A673 (cell line): Measurements from ENCODE around the gene FHL2. TPM values are rescaled to one million over a fixed set of nuclear protein-coding genes. Genes with fewer than 3 reads are reported as not detected.

Experiments used
- BruUV-seq: library from RNA; stranded (reverse); fragments of 400-500 nt; replicated peaks from 2 replicates; lab custom pipeline; 2021; lab: Mats Ljungman, UMichigan
- CTCF ChIA-PET: fragments of 300-600 bp; sonication (Branson Sonifier 250); formaldehyde crosslinking; loops from one replicate; lab custom pipeline; 2022; ENCODE audit warnings: antibody characterized with exemption; lab: Charles Lee
- POLR2A ChIA-PET: fragments of 300-600 bp; sonication (Branson Sonifier 250); formaldehyde crosslinking; loops from one replicate; lab custom pipeline; 2022; ENCODE audit warnings: antibody characterized with exemption; ENCODE audit not compliant: low non-redundant PET; lab: Charles Lee
- DNase-seq: peaks from one replicate; pipeline ENCODE4 v3.0.0-alpha.2; 2015; ENCODE audit warnings: low spot score
- H3K27ac ChIP-seq: fragments of 200-600 bp; sonication (generic); 2 replicates; pipeline ENCODE4 v1.5.1; 2016; ENCODE audit warnings: mixed run types, low read depth, mild to moderate bottlenecking, mixed read lengths, antibody characterized with exemption, low read length; ENCODE audit not compliant: poor library complexity, severe bottlenecking
- H3K27me3 ChIP-seq: fragments of 200-600 bp; sonication (generic); replicated peaks from 2 replicates; pipeline ENCODE4 v1.6.1; 2017; ENCODE audit warnings: mixed run types, low read depth, mild to moderate bottlenecking, mixed read lengths, antibody characterized with exemption, low read length; ENCODE audit not compliant: insufficient read depth, poor library complexity
- H3K36me3 ChIP-seq: fragments of 200-600 bp; sonication (generic); 2 replicates; pipeline ENCODE4 v1.6.1; 2016; ENCODE audit warnings: mixed run types, mild to moderate bottlenecking, mixed read lengths, antibody characterized with exemption, low read length; ENCODE audit not compliant: insufficient read depth, poor library complexity, severe bottlenecking
- H3K4me1 ChIP-seq: fragments of 200-600 bp; sonication (generic); 2 replicates; pipeline ENCODE4 v1.6.1; 2017; ENCODE audit warnings: mixed run types, mild to moderate bottlenecking, mixed read lengths, antibody characterized with exemption, low read length; ENCODE audit not compliant: insufficient read depth, poor library complexity, severe bottlenecking
- H3K4me3 ChIP-seq: fragments of 200-600 bp; sonication (generic); 2 replicates; pipeline ENCODE4 v1.5.1; 2016; ENCODE audit warnings: low read depth, mixed run types, mild to moderate bottlenecking, mixed read lengths, low read length; ENCODE audit not compliant: poor library complexity, severe bottlenecking
- H3K9me3 ChIP-seq: fragments of 200-600 bp; sonication (generic); 2 replicates; pipeline ENCODE4 v1.6.1; 2016; ENCODE audit warnings: mixed run types, low read depth, mild to moderate bottlenecking, mixed read lengths, antibody characterized with exemption, low read length; ENCODE audit not compliant: poor library complexity, severe bottlenecking
- EZH2 ChIP-seq: fragments of 200-600 bp; sonication (generic); IDR thresholded peaks from 2 replicates; pipeline ENCODE4 v1.6.1; 2017; ENCODE audit warnings: borderline replicate concordance, low read depth, mild to moderate bottlenecking, mixed read lengths, antibody characterized with exemption, low read length; ENCODE audit not compliant: poor library complexity, severe bottlenecking
- intact Hi-C: fragments of 100-400 bp; cut with micrococcal nuclease; formaldehyde crosslinking; loops from one replicate; pipeline ENCODE4 v1.10.0; 2022; ENCODE audit not compliant: unreplicated experiment
- total RNA-seq: library from RNA; stranded (reverse); gene quantifications from 2 replicates; pipeline ENCODE4 v1.2.3, GENCODE V29; 2021
- TF ChIP-seq, protein P1 (sequence below): fragments of 300-800, 200-600 bp; sonication (generic); conservative IDR thresholded peaks from 2 replicates; pipeline ENCODE4 v1.5.1; 2017; ENCODE audit warnings: low read depth, mild to moderate bottlenecking, antibody characterized with exemption, low read length, moderate library complexity, mixed read lengths

Gene FHL2
- total RNA-seq, 1 experiment from 2014 or later, result 4.7 TPM

DNA sequence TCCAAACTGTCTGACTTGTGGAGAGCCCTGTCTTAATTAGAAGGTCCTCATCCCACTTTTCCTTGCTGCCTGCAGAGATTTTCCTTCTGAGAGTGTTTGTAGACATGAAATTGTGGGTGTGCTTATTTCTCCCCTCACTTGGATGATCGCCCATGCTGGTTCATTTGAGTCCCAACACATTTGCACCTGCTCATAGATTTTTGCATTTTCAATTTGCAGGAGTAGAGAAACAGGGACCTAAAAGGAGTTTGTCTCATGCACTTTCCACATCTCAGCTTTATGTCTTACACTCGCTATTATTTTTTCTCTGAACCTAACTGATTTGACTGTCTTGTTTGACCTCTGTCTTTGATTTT lies 33.2 kb upstream of the FHL2 start:
- DNase-seq, result no peak
- no peak overlapping the region for H3K4me3 ChIP-seq
- no peaks in the 10 kb centered on the region for H3K9me3 ChIP-seq
- intact Hi-C loops, result no loop called here
- CTCF ChIA-PET, result no interaction called here
- no peaks in the 10 kb centered on the region for H3K36me3 ChIP-seq
- POLR2A ChIA-PET, result no interaction called here
- H3K4me1 ChIP-seq, result no peaks in the 10 kb centered on the region
- BruUV-seq, result no TSS peak
- H3K27me3 ChIP-seq, result no peaks in the 10 kb centered on the region
- TF ChIP-seq, protein P1, sequence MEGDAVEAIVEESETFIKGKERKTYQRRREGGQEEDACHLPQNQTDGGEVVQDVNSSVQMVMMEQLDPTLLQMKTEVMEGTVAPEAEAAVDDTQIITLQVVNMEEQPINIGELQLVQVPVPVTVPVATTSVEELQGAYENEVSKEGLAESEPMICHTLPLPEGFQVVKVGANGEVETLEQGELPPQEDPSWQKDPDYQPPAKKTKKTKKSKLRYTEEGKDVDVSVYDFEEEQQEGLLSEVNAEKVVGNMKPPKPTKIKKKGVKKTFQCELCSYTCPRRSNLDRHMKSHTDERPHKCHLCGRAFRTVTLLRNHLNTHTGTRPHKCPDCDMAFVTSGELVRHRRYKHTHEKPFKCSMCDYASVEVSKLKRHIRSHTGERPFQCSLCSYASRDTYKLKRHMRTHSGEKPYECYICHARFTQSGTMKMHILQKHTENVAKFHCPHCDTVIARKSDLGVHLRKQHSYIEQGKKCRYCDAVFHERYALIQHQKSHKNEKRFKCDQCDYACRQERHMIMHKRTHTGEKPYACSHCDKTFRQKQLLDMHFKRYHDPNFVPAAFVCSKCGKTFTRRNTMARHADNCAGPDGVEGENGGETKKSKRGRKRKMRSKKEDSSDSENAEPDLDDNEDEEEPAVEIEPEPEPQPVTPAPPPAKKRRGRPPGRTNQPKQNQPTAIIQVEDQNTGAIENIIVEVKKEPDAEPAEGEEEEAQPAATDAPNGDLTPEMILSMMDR, result no peak
- TF ChIP-seq EZH2, result no peak
- no peak overlapping the region for H3K27ac ChIP-seq

DNA sequence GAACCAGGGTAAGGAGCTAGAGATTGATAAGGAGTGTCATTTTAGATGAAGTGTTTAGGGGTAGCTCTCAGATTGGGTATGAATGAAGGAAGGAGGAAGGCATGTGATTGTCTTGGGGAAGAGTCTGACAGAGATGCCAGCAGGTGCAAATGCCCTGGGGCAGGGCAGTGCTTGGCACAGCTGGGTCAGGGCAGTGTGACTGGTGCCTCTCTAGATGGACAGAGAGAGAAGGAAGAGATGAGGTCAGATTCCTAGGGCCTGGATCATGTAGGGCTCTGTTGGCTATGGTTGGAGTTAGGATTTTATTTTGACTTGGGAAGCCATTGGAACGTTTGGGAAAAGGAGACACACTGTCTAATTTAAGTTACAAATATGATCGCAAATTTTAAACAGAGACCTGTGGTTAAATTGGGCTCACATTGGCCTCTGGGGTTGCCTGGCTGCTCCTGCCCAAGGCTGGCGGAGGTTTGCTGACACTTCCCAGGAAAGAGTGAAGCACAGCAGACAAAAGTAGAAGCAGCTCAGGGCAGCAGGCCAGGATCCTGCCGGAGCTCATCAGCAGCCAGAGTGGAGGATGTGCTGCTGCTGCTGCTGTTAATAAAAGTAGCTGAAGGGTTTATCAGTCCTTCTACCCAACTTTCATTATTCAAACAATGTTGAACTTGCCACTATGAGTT lies 32.7 kb upstream of the FHL2 start:
- DNase-seq, result no peak

DNA sequence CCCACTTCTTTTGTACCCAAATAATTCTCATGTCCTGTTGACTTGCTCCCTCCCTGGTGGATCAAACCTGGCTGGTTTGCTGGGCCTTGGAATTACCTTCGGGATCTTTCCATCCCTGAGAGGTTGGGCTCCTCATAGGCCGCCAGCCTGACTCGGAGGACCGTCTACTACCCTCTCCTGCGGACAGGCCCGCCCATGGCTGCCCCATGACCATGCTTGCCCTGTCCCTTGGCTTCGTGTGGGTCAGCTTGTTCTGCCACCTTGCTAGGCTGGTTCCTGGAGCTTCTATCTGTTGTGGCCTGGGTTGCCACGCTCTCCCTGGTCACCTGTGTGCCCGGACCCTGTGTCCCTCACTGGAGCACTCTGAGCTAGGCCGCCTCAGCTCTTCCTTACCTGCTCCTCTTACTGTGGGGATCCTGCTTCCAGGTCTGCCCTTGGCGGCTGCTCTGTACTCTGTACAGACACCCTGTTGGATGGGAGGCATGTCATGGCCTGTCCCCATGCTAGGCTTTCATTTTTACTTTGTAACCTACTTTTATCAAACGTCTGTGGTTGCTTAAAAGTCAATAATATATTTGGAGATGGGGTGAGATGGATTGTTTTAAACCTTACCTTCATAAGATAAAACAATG lies 29.7 kb upstream of the FHL2 start:
- no peaks in the 10 kb centered on the region for H3K4me1 ChIP-seq
- no peaks in the 10 kb centered on the region for H3K36me3 ChIP-seq
- no TSS peak for BruUV-seq
- ChIA-PET POLR2A (no interaction called here), CTCF (no interaction called here)
- intact Hi-C loops, result no loop called here
- TF ChIP-seq EZH2, result no peak
- peaks cover under 1% of the 10 kb centered on the region for H3K27me3 ChIP-seq
- no peak overlapping the region for H3K4me3 ChIP-seq
- H3K9me3 ChIP-seq, result no peaks in the 10 kb centered on the region
- DNase-seq, result no peak
- H3K27ac ChIP-seq, result no peak overlapping the region

More for the DNA sequence above, 32.7 kb upstream of the FHL2 start:
- Histone ChIP-seq H3K36me3 (no peaks in the 10 kb centered on the region), H3K9me3 (no peaks in the 10 kb centered on the region), H3K4me3 (no peak overlapping the region), H3K27ac (no peak overlapping the region), H3K4me1 (no peaks in the 10 kb centered on the region), H3K27me3 (no peaks in the 10 kb centered on the region)
- no TSS peak for BruUV-seq
- TF ChIP-seq, protein P1, result no peak
- no peak for TF ChIP-seq EZH2
- ChIA-PET CTCF (no interaction called here), POLR2A (no interaction called here)
- intact Hi-C loops, result no loop called here
